ENCODE measurements around the gene ZNF598.

- TF ChIP-seq RARB (CRISPR knock-in tag; IDR thresholded peaks at IDR 0.05) (no peak), PATZ1 (CRISPR knock-in tag; IDR thresholded peaks at IDR 0.05; ENCODE audit: borderline replicate concordance) (no peak), SNAI2 (CRISPR knock-in tag; IDR thresholded peaks at IDR 0.05) (no peak), GLIS3 (CRISPR knock-in tag; IDR thresholded peaks at IDR 0.05) (no peak), ESRRG (CRISPR knock-in tag; IDR thresholded peaks at IDR 0.05) (no peak), ZNF8 (CRISPR knock-in tag; IDR thresholded peaks at IDR 0.05) (no peak), ZNF70 (CRISPR knock-in tag; IDR thresholded peaks at IDR 0.05) (no peak)
Observed at GRCh38 chr16:2001456-2002355, 7.9 kb downstream of the ZNF598 start.
